HG02642 (cell line): Measurements from ENCODE around the gene SSR4.
A peak's percentile ranks its signal among the peaks of the same experiment; 100 is the strongest.
"Not testable (repeated sequence)": the region's sequence is repeated elsewhere in the genome, so short reads cannot be mapped to it uniquely, and the experiment has no call there.

ENCODE experiments used
- ATAC-seq: cut with Tn5 transposase; IDR thresholded peaks from one replicate; pipeline ENCODE4 v1.9.1; 2021; ENCODE audit warnings: mild to moderate bottlenecking; ENCODE audit not compliant: unreplicated experiment, poor library complexity

Gene SSR4

GRCh38 chrX:153794018-153794896 is at the start of gene SSR4, which contains the start of gene IDH3G:
SSR4 (plus strand) TSS chrX:153794668; CDS start chrX:153794688, 20 bp downstream.
IDH3G (minus strand) TSS chrX:153794375; CDS start chrX:153794326, 49 bp downstream.
- peak; percentile 94 for ATAC-seq

DNA sequence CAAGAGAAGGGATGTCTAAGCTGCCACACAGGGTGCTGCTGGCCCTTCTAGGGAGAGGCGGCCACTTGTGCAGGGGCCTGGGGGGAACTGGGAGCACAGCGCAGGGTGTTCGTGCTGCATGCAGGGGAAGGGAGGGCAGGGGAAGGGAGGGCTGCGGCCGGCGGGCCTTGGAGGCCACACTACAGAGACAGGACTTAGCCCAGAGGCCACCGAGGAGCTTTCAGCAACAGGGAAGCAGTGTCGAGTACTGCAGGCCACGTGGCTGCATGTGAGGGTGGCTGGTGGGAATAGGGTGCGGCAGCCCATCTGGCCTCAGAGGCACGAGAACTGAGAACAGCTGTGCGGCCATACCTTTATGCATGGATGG is 49.4 kb upstream of the SSR4 start:
- ATAC-seq: not testable (repeated sequence)

GRCh38 chrX:153746359-153746758 is 48.1 kb upstream of the SSR4 start:
- no peak for ATAC-seq

DNA sequence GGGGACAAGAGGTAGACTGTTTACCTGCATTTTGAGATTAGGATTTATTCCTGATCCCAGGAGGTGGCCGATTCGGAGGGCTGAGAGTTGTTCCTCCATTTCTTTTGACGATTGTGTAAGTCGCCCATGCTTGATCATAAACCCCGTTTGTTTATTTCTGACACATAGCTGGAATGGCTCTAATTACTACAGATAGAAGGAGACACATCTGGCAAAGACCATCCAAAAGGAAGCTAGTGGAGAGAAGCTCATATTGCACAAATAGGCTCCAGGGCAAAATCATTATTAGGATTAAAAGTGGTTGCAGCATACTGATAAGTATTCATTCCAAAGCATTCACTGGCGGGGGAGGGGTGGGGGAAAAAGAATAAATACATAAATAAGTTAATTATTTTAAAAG is 47.5 kb upstream of the SSR4 start:
- not testable (repeated sequence) for ATAC-seq

DNA sequence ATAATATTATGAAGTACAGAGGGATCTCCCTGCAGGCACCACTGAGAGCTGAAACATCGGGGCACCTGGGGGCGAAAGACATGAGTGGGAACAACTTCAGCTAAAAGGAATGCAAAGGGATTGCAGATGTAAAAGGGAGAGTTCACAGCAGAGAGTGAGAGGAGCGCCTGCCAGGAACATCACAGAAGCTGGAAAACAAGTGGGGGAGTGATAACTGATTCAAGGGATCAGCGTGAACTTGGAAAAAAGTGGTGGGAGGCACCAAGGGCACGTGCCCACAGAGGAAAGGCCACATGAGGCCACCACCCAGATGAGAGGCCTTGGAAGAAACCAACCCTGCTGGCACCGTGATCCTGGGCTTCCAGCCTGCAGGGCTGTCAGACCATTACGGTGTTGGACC is 45.5 kb upstream of the SSR4 start:
- ATAC-seq: not testable (repeated sequence)

DNA sequence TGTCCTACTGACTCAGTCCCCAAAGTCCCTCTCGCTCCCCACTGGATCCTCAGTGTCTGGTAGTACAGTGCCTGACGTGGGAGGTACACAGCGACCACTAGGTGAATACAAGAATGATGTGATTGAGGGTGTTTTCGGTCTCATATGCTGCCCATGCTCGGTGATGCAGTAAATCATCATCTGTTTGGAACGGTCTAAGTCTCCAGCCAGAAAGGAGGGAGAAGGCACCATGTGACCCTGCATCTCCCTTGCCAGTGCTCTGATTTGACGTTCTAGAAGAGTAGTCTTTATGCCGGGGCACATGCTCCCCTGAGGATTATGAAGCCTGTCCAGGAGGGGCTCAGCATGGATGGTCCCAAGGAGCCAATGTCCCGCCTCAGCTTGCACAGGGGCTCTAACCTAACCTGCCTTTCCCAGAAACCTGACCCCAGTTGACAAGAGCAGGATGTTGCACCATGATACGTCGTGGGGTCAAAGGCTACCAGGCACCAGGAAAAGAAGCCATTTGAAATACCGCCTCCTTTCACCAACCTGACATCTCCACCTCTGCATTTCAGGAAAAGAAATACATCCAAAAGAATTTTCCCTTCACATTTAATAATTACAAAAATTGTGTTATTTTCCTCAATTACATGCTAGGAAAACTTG is 44.2 kb upstream of the SSR4 start:
- no peak for ATAC-seq

GRCh38 chrX:153755136-153755535 is 39.3 kb upstream of the SSR4 start:
- ATAC-seq: no peak

- no peak for ATAC-seq
These were observed 32.6 kb upstream of the SSR4 start for GRCh38 chrX:153761863-153762262.

DNA sequence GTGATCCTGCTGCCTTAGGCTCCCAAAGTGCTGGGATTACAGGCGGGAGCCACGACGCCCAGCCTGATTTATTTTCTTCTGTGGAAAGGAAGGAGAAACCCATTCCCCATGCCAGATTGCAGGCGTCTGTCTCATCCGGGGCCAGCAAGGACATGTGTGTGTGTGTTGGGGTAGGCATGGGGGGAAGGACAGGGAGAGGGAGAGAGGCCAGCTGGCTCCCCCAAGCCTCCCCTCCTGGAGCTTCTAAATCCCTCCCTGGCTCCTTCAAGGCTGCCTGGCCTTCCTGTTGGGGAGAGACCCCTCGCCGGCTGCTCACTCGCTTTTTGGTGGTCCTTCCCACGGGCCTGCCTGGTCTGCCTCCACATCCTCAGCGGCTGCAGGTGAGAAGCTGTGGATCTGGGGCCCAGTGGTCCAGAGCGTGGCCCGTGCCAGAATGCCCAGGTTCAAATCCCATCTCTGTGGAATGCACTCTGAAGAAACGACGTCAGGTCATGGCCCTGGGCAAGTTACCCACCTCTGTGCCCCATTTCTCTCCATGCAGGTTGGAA is 31.8 kb upstream of the SSR4 start:
- ATAC-seq: no peak

DNA sequence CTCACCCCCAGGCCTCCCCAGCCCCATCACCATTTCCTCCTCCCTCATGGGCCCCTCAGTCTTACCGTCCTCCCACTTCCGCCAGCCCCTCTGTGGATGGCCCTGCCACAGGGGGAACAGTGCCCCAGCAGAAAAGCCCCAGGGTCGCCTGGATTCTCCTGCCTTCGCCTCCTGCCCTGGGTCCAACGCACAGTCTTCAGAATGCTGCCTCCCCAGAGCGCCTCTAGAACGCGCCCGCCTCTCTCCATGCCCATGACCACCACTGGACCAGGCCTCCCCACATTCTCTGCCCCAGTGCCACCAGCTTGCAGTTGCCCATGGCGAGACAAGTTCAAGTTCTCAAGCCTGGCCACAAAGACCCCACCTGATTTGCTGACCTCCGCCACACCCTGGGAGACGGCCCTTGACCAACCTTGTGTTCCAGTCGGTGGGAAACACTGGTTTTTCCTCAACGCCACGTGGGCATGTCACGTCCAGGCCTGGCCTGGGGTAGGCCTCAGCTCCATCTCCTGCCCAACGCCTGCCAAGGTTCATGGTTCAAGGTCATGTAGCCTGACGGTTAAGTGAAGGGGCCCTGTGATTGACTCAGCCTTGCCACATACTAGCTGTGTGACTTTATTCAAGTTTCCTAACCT is 31.1 kb upstream of the SSR4 start:
- ATAC-seq: no peak

GRCh38 chrX:153763989-153764755 is 30.3 kb upstream of the SSR4 start, which contains the start of gene PLXNB3:
PLXNB3 (plus strand) TSS chrX:153764249; CDS start chrX:153765536, 1,287 bp downstream.
- no peak for ATAC-seq

GRCh38 chrX:153764786-153765137 is 29.7 kb upstream of the SSR4 start:
- no peak for ATAC-seq

DNA sequence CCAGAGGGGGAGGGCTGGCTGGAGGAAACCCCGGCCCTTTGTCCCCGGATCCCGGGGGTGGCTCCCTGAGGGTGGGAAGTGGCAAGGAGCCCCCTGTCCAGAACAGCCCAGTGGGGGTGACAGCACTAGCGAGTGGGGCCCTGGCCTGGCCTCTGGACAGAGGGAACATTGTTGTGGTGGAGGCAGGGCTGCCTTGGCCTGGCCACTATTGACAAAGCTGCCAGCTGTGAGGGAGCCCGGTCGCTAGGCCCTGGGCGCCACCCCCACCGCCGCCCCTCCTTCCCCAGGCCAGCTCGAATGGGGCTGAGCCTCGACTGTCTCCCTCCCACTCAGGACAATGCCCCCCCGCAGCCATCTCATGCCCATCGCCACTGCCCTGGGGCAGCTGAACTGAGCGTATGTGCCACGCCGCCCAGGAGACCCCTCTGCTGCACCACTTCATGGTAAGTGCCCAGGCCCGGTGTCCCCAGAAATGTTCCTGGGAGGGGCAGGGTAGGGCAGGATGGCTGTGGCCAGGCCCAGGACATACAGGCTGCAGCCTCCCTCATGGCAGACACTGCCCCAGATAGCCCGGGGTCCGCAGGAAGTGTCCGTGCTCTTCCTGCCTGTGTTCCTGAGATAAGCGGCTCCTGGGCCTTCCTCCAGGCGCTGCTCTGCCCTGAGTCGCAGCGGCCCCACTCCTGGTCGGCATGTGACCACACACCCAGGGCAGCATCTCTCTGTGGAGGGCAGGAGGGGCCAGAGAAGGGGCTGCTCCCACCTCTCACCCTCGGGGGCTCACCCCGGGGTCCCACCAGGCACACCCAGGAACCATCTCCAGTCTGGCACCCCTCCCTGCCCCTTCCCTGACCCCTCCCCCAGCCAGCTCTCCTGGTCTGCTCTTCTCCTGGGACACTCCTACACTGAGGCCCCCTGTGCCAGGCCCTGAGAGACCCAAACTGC is 29.1 kb upstream of the SSR4 start:
- ATAC-seq: no peak

DNA sequence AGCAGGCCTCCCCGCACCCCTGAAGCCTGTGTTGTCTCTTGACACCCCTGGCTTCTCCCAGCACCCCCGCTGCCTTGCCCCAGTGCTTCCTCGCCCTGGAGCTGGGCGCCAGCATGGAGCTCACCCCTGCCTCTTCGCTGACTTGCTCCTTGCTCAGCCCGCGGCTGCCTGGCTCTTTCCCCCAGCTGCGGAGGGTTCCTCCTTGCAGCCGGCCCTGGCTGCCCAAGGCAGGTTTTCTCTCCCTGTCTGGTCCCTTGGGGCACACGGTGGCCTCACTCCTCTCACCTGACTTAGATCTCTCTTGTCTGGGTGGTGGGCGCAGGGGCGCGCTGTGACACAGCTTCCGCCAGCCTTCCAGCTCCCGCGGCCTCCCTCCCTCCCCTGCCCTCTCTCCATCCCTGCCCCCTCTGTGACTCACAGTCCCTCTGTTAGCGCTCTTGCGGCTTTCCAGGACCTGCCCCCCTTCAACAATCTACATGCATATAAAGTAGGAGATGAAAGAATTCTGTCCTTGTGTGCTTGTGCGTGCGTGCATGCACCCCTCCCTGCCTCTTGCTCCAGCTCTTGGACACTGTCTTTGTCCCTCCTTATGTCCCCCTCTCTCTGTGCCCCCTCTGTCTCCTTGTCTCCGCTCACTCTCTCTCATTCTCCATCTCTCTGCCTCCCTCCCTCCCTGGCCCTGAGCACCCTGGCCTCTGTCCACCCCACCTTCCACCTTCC is 28.2 kb upstream of the SSR4 start:
- ATAC-seq: no peak

GRCh38 chrX:153766871-153767673 is 27.4 kb upstream of the SSR4 start:
- ATAC-seq: no peak

GRCh38 chrX:153767674-153768055 is 26.8 kb upstream of the SSR4 start:
- no peak for ATAC-seq

GRCh38 chrX:153768311-153769157 is 25.9 kb upstream of the SSR4 start:
- no peak for ATAC-seq
